Right lobe of liver (tissue), 4 donors: Measurements from ENCODE around the gene APBA1.

Experiments
- CTCF ChIP-seq, 4 donors: fragments of 200-600 bp in 3 of 4; fragments of 450-650 bp in 1 of 4; IDR thresholded peaks; one replicate each; pipeline versions ENCODE4 v1.5.1 to v1.8.0; 2016 to 2022; ENCODE audit warnings: antibody characterized with exemption in 4 of 4, mild to moderate bottlenecking in 2 of 4
- POLR2A ChIP-seq: fragments of 450-650 bp; IDR thresholded peaks from one replicate; pipeline ENCODE4 v1.6.1; 2017; ENCODE audit warnings: antibody characterized with exemption, mild to moderate bottlenecking
- donor health status: DM: no; HTN: no; CAD: no.
- donor health status: DM: no; HTN: no; CAD: no.
- donor health status: DM: no; HTN: yes; CAD: no.

- TF ChIP-seq CTCF (IDR thresholded peaks at IDR 0.05) (no peak), POLR2A (no peak)
These were observed 285.5 kb downstream of the APBA1 start for GRCh38 chr9:69386651-69387050.
